Measurements from ENCODE around the gene DUSP18.

GRCh38 chr22:30637701-30638114 is 30.0 kb downstream of the DUSP18 start:
- no peak for TF ChIP-seq POLR2A (IDR thresholded peaks at IDR 0.05; ENCODE audit: low read length)
- TF ChIP-seq GATA1 (IDR thresholded peaks at IDR 0.05; ENCODE audit: low read depth, low read length) = no peak
